ENCODE measurements around the gene DHX16.

DHX16 gene

DNA sequence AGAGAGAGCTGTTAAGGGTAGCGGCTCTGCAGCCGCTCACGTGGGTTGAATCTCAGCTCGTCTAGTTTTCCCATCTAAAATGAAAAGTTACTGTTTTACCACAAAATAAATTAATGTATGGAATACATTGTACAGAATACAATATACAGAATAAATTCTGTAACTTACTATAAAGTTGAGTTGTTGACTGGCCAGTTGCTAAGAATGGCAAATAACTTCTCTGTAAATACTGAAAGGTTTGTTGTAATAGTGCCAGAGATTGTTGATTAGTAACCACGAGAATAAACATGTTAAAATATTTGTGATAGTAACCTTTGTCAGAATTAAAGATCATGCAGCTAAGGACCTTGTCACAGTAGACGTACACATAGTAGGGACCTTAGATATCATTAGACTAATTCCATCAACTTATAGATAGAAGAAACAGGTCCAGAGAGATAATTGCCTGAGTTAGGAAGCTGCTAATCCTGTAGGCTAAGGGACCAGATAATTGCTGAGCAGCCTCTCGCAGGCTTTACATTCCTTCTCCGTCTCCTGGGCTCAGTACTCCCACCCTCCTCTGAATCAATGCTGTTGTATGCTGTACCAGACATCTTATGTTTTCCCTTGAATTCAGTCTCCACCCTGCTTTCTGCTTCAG lies 18.5 kb upstream of the DHX16 start:
- DNase-seq = no peak

GRCh38 chr6:30690403-30691207 lies 17.8 kb upstream of the DHX16 start, which contains the start of gene NRM:
Gene NRM, minus strand, starts transcription at chr6:30690984. Its CDS starts 10 bp downstream, at chr6:30690974.
- DNase-seq = peak; percentile 58

DNA sequence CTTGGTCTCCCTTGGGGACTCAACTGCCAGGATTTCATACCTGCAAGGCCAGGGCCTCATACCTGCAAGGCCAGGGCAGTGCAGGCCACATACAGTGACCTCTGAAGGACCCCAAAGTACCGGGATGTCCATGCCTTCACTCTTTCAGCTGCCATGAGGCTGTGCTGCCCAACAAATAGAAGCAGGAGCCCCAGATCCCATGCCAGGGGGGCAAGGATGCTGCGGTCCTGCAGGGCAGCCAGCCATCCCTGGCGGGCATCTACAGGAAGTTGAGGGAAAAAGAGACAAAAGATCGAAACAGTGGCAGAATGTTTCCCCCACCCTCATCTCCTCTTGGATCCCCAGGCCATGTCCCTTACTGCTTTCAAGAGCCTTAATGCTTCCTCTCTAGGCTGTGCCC lies 17.2 kb upstream of the DHX16 start:
- no peak for DNase-seq

GRCh38 chr6:30689022-30689865 lies 16.4 kb upstream of the DHX16 start:
- DNase-seq = no peak

GRCh38 chr6:30688569-30688968 lies 15.8 kb upstream of the DHX16 start:
- DNase-seq = no peak

DNA sequence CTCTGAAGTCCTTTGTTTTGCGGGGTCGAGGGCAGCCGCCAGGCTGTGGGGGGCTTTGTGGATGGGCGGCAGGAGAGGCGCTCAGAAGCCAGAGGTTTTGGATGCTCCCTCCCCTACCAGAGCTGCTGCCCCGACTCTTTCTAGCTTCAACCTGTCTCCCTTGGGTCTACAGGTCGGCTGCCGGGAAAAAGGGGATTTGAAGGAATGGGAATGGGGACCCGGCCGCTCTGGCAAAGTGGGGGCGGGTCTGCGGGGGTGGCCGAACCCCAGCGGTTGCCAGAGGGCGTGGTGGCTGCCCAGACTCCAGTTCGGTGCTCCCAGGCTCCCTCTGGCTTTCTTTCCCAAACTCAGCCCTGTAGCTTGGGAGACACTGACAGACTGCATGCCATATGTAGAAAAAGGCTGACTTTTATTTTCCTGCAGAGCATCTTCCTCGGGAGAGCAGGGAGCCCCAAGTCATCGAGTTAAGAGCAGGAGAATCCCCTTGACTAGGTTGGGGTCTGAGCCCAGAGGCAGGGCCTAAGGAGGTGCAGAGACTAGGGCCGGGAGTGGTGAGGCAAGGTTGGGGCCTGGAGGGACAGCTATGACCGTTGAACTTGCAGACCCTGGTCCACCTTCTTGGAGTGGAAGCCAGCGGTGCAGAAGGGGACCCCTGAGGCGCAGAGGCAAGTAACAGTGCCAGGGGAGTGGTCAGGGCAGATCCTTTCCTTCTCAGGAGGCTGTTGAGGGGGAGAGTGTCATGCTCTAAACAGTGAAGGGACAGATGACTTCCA lies 15.0 kb upstream of the DHX16 start:
- DNase-seq = no peak

GRCh38 chr6:30686908-30687658 lies 14.3 kb upstream of the DHX16 start:
- DNase-seq = peak; percentile 69

DNA sequence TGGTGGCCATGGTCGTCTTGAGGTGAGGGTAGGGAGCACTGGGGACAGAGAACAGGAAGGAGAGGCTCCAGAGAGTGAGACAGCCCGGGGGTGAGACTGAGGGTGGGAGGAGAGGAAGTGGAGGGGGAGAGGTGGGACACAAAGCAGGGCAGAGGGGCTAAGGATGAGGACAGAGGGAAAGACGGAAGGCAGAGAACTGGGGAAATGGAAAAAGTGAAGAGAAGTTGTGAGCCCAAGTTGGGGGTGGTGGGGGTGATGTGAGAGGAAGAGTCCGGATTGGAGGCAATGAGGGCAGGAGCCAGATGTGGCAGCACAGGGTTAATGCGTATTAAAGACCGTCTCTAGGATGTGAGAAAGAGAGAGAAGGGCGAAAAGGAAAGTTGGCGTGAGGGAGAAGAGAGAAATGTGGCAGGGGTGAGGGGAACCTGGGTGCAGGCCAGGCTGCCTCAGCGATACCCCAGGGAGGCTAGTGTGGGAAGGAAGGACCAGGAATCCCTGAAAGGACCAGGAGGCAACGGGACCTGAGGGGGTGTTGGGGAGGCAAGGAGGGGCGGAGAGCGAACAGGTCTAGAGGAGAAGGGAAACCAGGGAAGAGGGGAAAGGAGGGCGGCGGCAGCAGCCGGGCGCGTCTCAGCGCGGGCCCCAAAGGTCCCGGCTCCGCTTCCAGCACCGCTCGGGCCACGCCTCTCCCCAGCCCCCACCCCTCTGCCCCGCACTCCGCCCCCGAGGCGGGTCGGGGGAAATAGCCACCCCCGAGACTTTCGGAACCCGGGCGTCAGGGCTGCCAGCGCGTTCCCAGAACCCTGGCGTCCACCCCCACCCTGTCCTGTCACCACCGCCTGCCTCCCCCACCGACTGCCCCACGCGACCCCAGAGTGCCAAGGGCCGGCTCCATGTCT lies 13.5 kb upstream of the DHX16 start, which contains the start of gene PPP1R18:
Gene PPP1R18, minus strand, starts transcription at position 637 of the 899 bp plus-strand sequence. Its CDS starts 627 bp downstream, at position 10.
- peak; percentile 82 for DNase-seq

DNA sequence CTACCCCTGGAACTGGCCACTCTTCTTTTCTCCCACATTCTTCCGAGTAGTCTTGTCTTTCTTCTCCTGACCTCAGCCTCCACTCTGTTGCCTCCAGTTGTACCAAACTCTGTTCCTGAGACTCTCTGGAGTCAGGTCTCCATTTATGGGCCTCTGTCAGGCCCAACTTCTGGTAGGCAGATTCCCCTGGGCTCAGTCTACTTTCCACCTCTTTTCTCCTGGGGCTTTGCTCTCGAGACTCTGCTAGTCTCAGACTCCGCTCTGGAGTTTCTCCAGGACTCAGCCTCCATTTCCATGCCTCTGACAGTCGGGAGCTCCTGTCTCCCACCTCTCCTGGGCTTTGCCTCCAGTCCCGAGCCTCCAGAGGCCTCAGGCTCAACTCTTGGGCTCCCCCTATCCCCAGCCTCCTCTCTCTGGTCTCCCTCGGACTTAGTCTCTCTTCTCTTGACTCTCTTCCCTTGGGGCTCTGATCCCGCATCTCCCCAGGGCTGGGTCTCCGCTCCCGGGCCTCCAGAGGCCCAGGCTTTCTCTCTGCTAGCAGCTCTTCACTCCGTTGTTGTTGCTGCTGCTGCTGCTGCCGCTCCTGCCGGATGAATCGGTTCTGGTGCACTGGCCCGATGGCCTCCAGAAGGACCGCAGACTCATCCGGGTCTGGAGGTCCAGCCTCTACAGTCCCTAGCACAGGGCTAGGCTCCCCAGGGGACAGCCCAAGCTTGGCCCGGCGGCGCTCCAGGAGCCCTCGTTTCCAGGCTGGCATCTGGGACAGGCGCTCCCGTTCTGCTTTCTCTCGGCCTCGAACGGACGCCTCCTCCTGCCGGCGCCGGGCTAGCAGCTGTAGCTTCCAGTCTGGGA lies 12.6 kb upstream of the DHX16 start:
- DNase-seq = no peak

GRCh38 chr6:30684386-30685156 lies 11.8 kb upstream of the DHX16 start:
- DNase-seq = peak; percentile 41

- DNase-seq = no peak
Observed at GRCh38 chr6:30683980-30684338, 11.2 kb upstream of the DHX16 start.

GRCh38 chr6:30683183-30683979 lies 10.6 kb upstream of the DHX16 start:
- DNase-seq = no peak

DNA sequence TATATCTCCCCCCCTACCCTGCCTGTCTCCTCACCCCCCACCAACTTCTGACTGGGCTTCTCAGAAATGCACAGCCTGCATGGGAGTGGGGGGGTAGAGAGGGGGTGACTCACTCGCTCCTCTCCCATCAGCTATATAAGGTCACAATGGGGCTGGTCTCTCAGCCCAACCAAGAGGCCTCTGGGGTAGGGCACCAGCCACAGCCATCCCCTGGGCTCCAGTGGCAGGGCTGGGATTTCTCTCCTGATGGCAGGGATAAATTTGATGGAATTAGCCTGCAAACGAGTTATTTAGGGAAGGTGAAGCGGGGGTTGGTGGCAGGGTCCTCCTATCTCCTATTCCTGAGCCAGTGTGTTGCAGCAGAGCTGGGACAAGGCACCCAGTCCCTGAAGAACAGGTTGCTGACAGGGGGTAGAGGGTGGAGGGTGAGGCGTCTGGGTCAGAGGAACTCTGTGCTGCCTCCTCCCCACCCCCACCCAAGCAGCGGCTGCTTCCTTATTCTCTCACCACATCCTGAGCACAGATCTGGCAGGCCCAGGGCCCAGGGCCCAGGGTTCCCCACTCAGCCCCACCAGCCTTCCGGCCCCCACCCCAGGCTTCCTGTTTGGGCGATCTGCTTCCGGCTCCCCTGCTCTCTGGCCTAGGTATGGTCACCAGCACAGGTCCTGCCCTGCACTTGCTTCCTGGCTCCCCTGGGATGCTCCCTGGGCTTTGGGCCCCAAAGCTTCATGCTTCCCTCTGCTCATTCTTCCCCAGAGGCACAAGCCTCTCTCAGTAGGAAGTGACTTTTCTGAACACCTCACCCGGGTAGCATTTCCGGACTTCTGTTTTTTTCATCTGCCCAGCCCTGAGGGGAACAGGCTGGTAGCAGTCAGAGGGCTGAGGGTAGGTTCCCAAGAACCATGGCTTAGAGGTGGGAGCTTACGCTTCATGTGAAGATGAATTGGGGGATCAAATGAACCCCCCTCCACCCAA lies 9.6 kb upstream of the DHX16 start:
- DNase-seq = peak; percentile 91

- no peak for DNase-seq
Observed at GRCh38 chr6:30681766-30682142, 8.9 kb upstream of the DHX16 start.

GRCh38 chr6:30679765-30680535 lies 7.1 kb upstream of the DHX16 start:
- no peak for DNase-seq

Data from activated effector memory CD4-positive, alpha-beta T cell treated with Interleukin-2 at 50 U/mL for 16 hours (primary cell).